Measurements from ENCODE around the gene ATG7. TPM values are rescaled to one million over a fixed set of nuclear protein-coding genes. Genes with fewer than 3 reads are reported as not detected.

The ATG7 gene
- total and polyA plus RNA-seq, 12 donors, result 9.1 to 118 (median 40.0) TPM

GRCh38 chr3:11546657-11547302, 274.6 kb downstream of the ATG7 start:
- peaks cover 0 to 3% (median 0%) of the 10 kb centered on the region in 3 donors for H3K9me3 ChIP-seq (replicated peaks in 1 of 3)
- 94 to 96% (median 94%) methylated on average over 6 to 9 of the region's 9 CpGs for WGBS, 4 donors
- no peak overlapping the region for H3K27ac ChIP-seq
- peaks cover 0 to 9% of the 10 kb centered on the region in 2 donors for H3K4me1 ChIP-seq (replicated peaks in 1 of 2)
- no peaks in the 10 kb centered on the region for H3K36me3 ChIP-seq (replicated peaks in 1 of 2)
- DNase-seq, result peak in 2 of 7 donors; percentile 6 to 9
- H3K27me3 ChIP-seq, result no peaks in the 10 kb centered on the region
- intact Hi-C loops (cut with DNase I), result no loop called here
- H3K4me3 ChIP-seq, result no peak overlapping the region
- TF ChIP-seq CTCF (IDR thresholded peaks at IDR 0.05) (no peak), POLR2A (IDR thresholded peaks at IDR 0.05) (no peak)

GRCh38 chr3:11547498-11547897, 275.3 kb downstream of the ATG7 start:
- DNase-seq, result no peak
- H3K9me3 ChIP-seq (replicated peaks in 1 of 3), result peaks cover 0 to 3% (median 0%) of the 10 kb centered on the region in 3 donors
- H3K4me3 ChIP-seq, result no peak overlapping the region
- H3K4me1 ChIP-seq (replicated peaks in 1 of 2), result peaks cover 0 to 9% of the 10 kb centered on the region in 2 donors
- no peaks in the 10 kb centered on the region for H3K27me3 ChIP-seq
- TF ChIP-seq POLR2A (IDR thresholded peaks at IDR 0.05) (no peak), CTCF (IDR thresholded peaks at IDR 0.05) (no peak)
- no peaks in the 10 kb centered on the region for H3K36me3 ChIP-seq (replicated peaks in 1 of 2)
- H3K27ac ChIP-seq, result no peak overlapping the region
- intact Hi-C loops (cut with DNase I), result no loop called here
- 95 to 98% (median 96%) methylated on average over 2 of the region's 2 CpGs for WGBS, 4 donors

GRCh38 chr3:11548721-11549131, 276.5 kb downstream of the ATG7 start:
- no peak overlapping the region for H3K4me3 ChIP-seq
- peak overlapping the region in 2 of 5 donors; percentile 28 to 37 for H3K27ac ChIP-seq
- no peaks in the 10 kb centered on the region for H3K27me3 ChIP-seq
- WGBS, 4 donors, result 22 to 63% (median 41%) methylated on average over 6 to 7 of the region's 7 CpGs
- no peaks in the 10 kb centered on the region for H3K36me3 ChIP-seq (replicated peaks in 1 of 2)
- H3K4me1 ChIP-seq (replicated peaks in 1 of 2), result peaks cover 0 to 14% of the 10 kb centered on the region in 2 donors
- no peak for TF ChIP-seq POLR2A (IDR thresholded peaks at IDR 0.05)
- no peak for TF ChIP-seq CTCF (IDR thresholded peaks at IDR 0.05)
- intact Hi-C loops (cut with DNase I), result no loop called here
- peaks cover 0 to 2% (median 0%) of the 10 kb centered on the region in 3 donors for H3K9me3 ChIP-seq (replicated peaks in 1 of 3)
- DNase-seq, result peak in 4 of 7 donors; percentile 37 to 46 (median 43)

- peak in 2 of 7 donors; percentile 0 to 10 for DNase-seq
- intact Hi-C loops (cut with DNase I), result no loop called here
- no peak for TF ChIP-seq CTCF (IDR thresholded peaks at IDR 0.05)
- TF ChIP-seq POLR2A (IDR thresholded peaks at IDR 0.05), result no peak
- 85 to 92% (median 89%) methylated on average over 9 of the region's 9 CpGs for WGBS, 4 donors
- no peaks in the 10 kb centered on the region for H3K9me3 ChIP-seq (replicated peaks in 1 of 3)
- no peaks in the 10 kb centered on the region for H3K27me3 ChIP-seq
- no peak overlapping the region for H3K4me3 ChIP-seq
- peaks cover 5 to 23% of the 10 kb centered on the region in 2 donors for H3K4me1 ChIP-seq (replicated peaks in 1 of 2)
- peaks cover 0 to 5% of the 10 kb centered on the region in 2 donors for H3K36me3 ChIP-seq (replicated peaks in 1 of 2)
- peak overlapping the region in 1 of 5 donors; percentile 1 for H3K27ac ChIP-seq
These were observed 277.5 kb downstream of the ATG7 start for GRCh38 chr3:11549580-11550140.
